ENCODE measurements around the gene EMILIN2.
"Not testable (repeated sequence)": the region's sequence is repeated elsewhere in the genome, so short reads cannot be mapped to it uniquely, and the experiment has no call there.

EMILIN2 gene

GRCh38 chr18:2846636-2847316 lies at the start of gene EMILIN2:
Gene EMILIN2 (plus strand): TSS chr18:2847006. CDS start chr18:2847189, 183 bp downstream.
- no peak for DNase-seq (ENCODE audit: low read depth, low spot score)

DNA sequence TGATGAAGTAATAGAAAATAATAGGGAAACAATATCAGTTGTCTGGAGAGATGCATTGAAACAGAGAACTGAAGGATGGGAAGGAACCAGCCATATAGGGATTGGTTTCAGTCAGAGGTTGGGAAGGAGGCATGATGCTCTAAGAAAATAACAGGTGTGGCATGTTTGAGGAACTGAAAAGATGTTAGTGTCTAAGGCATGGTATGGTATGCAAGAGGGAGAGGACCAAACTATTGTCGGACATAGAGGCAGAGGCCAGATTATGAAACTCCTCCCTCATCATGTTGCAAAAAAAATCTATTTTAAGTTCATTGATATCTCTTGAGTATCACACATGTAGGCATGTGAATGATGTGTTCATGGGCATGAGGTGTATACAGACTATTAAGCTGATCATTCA lies 48.9 kb upstream of the EMILIN2 start:
- DNase-seq (ENCODE audit: low read depth, low spot score) = no peak

GRCh38 chr18:2799369-2799768 lies 47.4 kb upstream of the EMILIN2 start:
- DNase-seq (ENCODE audit: low read depth, low spot score) = no peak

DNA sequence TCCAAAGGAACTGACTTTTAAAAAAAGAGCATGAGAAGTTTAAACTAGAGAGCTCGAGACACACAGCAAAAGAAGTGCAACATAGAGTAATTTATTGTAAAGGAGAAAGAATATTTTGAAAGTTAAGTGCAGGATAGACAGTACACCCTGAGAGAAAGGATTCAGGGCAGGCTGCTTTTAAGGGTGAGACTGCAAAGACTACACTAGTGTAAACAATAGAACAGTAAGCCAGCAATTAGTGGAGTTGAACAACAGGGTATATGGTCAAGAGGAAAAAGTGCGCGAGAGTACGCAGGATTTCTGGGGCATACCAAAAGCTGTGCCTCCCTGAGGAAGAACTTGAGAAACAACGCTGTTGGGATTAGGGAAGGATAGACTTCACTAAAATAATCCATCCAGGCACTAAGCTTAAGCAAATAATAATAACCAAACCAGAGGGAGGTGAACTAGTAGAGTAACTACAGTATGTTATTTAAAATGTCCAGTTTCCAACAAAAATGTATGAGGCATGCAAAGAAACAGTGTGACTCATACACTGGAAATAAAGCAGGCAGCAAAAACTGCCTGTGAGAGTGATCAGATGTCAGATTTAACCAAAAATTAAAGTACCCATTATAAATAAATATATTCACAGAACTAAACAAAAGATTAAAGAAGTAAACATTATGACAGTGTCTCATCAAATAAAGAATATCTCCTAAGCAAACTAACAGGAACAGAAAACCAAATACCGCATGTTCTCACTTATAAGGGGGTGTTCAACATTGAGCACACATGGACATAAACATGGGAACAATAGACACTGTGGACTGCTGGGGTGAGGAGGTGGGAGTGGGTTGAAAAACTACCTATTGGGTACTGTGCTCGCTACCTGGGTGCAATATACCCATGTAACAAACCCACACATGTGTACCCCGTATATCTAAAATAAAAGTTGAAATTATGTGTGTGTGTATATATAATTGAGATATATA lies 40.5 kb upstream of the EMILIN2 start:
- DNase-seq (ENCODE audit: low read depth, low spot score) = peak; percentile 17

GRCh38 chr18:2808640-2809039 lies 38.2 kb upstream of the EMILIN2 start:
- DNase-seq (ENCODE audit: low read depth, low spot score) = not testable (repeated sequence)

- DNase-seq (ENCODE audit: low read depth, low spot score) = not testable (repeated sequence)
These were observed 37.1 kb upstream of the EMILIN2 start for GRCh38 chr18:2809666-2810183.

GRCh38 chr18:2811416-2811815 lies 35.4 kb upstream of the EMILIN2 start:
- no peak for DNase-seq (ENCODE audit: low read depth, low spot score)

DNA sequence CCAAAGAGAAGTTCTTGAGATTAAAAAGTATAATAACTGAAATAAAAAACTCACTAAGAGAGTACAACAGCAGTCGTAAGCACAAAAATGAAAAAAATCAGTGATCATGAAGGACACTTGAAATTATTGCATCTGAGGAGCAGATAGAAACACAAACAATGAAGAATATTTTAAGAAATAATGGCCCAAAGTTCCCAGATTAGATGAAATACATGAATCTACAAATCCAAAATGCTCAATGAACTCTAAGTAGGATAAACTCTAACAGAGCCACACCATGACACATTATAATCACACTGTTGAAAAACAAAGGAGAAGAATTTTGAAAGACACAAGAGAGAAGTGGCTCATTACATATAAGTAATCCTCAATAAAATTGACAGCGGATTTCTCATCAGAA lies 31.9 kb upstream of the EMILIN2 start:
- no peak for DNase-seq (ENCODE audit: low read depth, low spot score)

GRCh38 chr18:2818281-2818680 lies 28.5 kb upstream of the EMILIN2 start:
- no peak for DNase-seq (ENCODE audit: low read depth, low spot score)

- no peak for DNase-seq (ENCODE audit: low read depth, low spot score)
These were observed 25.1 kb upstream of the EMILIN2 start for GRCh38 chr18:2821695-2822094.

DNA sequence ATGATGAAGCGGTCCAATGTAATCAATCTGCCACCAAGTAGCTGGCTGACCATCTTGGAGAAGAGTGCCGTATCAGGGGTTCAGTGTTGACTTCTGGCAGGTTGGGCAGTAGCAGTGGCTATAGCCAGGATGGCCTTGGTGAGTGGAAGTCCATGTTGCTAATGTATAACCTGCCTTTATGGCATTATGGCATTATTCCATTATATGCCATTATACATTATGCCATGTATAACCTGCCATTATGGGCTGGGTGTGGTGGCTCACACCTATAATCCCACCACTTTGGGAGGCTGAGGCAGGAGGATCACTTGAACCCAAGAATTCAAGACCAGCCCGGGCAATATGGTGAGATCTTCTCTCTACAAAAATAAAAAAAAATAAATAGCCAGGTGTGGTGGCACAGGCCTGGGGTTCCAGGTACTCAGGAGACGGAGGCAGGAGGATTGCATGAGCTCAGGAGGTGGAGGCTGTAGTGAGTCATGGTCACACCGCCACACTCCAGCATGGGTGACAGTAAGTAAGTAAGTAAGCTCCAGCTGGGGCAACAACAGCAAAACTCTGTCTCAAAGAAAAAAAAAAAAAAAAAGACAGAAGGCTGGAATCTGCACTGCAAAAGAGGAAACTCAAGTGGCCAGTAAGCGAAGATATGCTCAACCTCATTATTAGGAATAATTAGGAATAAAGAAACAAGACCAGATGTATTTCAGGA lies 24.4 kb upstream of the EMILIN2 start:
- no peak for DNase-seq (ENCODE audit: low read depth, low spot score)

DNA sequence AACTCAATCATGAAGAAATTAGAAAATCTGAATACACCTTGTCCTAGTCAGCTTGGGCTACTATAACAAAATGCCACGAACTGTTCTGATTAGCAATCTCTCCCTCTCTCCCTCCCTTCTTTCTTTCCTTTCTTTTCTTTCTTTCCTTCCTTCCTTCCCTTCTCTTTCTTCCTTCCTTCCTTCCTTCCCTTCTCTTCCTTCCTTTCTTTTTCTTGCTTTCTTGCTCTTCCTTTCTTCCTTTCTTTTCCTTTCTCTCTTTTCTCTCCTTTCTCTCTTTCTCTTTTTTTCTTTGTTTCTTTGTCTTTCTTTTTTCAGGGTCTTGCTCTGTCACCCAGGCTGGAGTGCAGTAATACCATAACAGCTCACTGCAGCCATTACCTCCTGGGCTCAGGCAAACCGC lies 23.6 kb upstream of the EMILIN2 start:
- DNase-seq (ENCODE audit: low read depth, low spot score) = no peak

DNA sequence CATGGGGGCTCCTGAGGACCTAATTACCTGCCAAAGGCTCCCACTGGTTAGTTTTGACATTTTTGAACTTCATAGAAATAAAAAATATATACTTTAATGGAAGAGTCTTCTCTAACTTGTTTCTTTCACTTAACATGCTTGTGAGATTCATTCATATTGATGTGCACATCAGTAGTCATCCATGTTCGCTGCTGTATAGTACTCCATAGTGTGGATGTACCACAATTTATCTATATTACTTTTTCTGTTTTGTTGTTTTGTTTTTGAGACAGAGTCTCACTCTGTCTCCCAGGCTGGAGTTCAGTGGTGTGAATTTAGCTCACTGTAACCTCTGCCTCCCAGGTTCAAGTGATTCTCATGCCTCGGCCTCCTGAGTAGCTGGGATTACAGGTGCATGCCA lies 22.8 kb upstream of the EMILIN2 start:
- DNase-seq (ENCODE audit: low read depth, low spot score) = no peak

DNA sequence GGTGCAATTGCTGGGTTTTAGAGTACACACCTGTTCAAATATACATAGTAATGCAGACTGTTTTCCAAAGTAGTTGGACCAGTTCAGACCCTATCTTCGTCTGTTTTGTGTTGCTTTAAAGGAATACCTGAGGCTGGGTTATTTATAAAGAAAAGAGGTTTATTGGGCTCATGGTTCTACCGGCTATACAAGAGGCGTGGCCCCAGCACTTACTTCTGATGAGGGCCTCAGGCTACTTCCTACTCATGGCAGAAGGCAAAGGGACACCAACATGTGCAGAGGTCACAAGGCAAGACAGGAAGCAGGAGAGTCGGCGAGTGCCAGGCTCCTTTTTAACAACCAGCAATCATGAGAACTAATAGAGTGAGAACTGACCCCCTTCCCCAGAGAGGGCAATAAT lies 21.9 kb upstream of the EMILIN2 start:
- DNase-seq (ENCODE audit: low read depth, low spot score) = no peak

DNA sequence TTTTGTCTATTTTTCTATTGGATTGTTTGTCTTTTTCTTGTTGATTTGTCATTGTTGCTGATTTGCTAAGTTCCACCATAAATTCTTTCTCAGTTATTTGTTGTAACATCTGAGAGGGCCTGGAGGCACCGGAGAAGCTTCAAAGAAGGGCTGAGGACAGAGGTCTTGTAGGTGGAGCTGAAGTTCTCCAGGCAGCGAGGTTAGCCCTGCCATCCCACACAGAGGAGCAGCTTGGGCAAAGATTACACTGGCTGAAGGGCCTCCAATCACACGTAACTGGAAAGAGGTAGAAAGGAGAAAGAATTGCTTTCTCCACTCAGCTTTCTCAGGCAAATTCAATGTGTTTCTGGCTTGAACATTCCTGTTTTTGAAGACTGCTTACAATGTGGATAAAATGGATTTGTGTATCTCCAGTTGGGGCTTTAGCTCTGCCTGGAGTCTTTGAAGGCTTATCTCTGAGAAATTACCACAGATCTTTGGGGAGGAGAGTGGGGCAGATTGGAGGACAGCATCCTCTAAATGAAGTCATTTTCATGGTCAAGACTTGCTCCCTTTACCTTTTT lies 21.1 kb upstream of the EMILIN2 start:
- no peak for DNase-seq (ENCODE audit: low read depth, low spot score)

- no peak for DNase-seq (ENCODE audit: low read depth, low spot score)
These were observed 20.2 kb upstream of the EMILIN2 start for GRCh38 chr18:2826581-2826980.

GRCh38 chr18:2827061-2827460 lies 19.7 kb upstream of the EMILIN2 start:
- DNase-seq (ENCODE audit: low read depth, low spot score) = no peak

DNA sequence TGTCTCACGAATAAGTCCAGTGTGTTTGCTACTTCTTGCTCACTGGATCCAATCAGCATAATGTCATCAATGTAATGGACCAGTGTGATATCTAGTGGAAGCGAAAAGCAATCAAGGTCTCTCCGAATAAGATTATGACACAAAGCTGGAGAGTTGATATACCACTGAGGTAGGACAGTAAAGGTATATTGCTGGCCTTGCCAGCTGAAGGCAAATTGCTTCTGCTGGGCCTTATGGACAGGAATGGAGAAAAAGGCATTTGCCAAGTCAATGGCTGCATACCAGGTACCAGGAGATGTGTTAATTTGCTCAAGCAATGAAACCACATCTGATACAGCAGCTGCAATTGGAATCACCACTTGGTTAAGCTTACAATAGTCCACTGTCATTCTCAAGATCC lies 10.7 kb upstream of the EMILIN2 start:
- DNase-seq (ENCODE audit: low read depth, low spot score) = not testable (repeated sequence)

GRCh38 chr18:2837290-2837689 lies 9.5 kb upstream of the EMILIN2 start:
- DNase-seq (ENCODE audit: low read depth, low spot score) = not testable (repeated sequence)

- DNase-seq (ENCODE audit: low read depth, low spot score) = no peak
These were observed 7.6 kb upstream of the EMILIN2 start for GRCh38 chr18:2839202-2839601.

DNA sequence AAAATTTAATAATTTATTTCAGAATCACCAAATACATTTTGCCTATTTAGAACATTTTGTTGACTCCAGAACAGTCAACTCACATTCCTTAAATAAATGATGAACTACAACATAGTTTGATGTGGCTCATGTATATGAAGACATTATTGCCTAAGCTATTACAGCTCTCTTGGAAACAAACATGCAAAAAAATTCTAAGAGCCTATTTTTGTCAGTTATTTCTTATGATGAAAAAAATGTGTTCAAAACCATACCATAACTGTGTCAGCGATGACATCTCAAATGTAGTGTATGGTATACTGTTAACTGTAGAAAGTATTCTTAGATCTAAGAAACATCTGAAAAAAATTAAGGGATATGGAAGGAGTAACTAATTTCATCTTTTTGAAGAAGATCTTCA lies 6.3 kb upstream of the EMILIN2 start:
- DNase-seq (ENCODE audit: low read depth, low spot score) = no peak

- DNase-seq (ENCODE audit: low read depth, low spot score) = no peak
These were observed 3.7 kb upstream of the EMILIN2 start for GRCh38 chr18:2843146-2843545.
